ENCODE measurements around the gene PRRT2.
"Not testable (repeated sequence)": the region's sequence is repeated elsewhere in the genome, so short reads cannot be mapped to it uniquely, and the experiment has no call there.

PRRT2 gene

DNA sequence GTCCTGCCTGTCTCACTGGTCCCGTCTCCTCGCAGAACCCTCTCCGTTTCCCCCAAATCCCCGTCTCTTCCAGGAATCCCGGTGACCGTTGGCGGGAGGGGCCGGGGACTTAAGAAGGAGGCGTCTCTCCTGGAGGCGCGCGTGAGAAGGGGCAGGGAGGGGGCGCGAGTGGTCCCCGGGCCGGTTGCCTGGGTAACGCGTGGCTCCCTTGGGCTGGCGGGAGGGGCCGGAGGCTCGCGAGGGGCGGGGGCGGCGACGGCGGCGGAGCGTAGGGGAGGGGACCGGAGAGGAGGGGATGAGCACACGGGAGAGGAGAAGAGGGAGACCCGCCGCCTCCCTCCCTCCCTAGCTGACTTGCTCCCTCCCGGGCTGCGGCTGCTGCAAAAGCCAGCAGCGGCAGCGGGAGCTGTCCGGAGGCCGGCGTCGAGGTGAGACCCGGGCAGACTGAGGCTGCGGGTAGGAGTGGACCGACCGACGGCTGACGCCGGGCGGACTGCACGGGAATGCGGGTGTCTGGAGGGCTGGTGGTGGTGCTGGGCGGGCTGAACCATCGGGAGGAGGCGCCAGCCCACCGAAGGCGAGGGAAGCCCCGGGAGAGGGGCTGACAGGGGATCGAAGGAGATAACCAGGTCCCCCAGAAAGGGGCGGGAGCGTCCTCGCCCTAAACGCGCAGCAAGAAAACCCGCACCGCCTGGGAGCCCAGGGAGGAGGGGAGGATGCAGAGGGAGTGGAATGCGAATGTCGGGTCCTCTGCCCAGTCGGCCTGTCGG is at the start of gene PRRT2:
Gene PRRT2 (plus strand): TSS at position 298 of the 770 bp plus-strand sequence. CDS start 862 bp downstream, outside the sequence.
- Histone ChIP-seq H3K36me3 (ENCODE audit: control insufficient read depth, insufficient read depth, low read length) (peaks cover 14% of the 10 kb centered on the region), H3K4me3 (ENCODE audit: low read depth, low read length) (peak within 1 kb of the TSS; percentile 87), H3K27me3 (ENCODE audit: control insufficient read depth, insufficient read depth, low read length) (no peaks in the 10 kb centered on the region), H3K9ac (ENCODE audit: low read depth, low read length) (peak within 1 kb of the TSS; percentile 83), H3K4me1 (ENCODE audit: control insufficient read depth, insufficient read depth, low read length) (peaks cover 15% of the 10 kb centered on the region), H3K9me3 (ENCODE audit: control insufficient read depth, insufficient read depth, low read length) (no peaks in the 10 kb centered on the region)

DNA sequence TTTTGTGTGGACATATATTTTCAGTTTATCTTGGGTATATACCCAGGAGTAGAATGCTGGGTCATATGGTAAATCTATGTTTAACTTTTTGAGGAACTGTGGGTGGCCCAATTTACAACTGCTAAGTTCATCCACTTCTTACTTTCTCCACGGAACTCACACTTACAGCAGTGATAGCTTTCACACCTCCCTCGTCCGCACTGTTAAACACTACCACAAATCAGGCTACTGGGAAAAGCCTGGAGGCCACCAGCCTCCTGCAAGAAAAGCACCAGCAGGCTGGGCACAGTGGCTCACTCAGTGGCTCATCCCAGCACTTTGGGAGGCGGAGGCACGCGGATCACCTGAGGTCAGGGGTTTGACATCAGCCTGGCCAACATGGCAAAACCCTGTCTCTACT is 48.7 kb upstream of the PRRT2 start:
- H3K9ac ChIP-seq (ENCODE audit: low read depth, low read length): no peak overlapping the region
- H3K36me3 ChIP-seq (ENCODE audit: control insufficient read depth, insufficient read depth, low read length): no peaks in the 10 kb centered on the region
- H3K9me3 ChIP-seq (ENCODE audit: control insufficient read depth, insufficient read depth, low read length): no peaks in the 10 kb centered on the region
- no peaks in the 10 kb centered on the region for H3K27me3 ChIP-seq (ENCODE audit: control insufficient read depth, insufficient read depth, low read length)
- H3K4me1 ChIP-seq (ENCODE audit: control insufficient read depth, insufficient read depth, low read length): no peaks in the 10 kb centered on the region
- H3K4me3 ChIP-seq (ENCODE audit: low read depth, low read length): no peak overlapping the region

DNA sequence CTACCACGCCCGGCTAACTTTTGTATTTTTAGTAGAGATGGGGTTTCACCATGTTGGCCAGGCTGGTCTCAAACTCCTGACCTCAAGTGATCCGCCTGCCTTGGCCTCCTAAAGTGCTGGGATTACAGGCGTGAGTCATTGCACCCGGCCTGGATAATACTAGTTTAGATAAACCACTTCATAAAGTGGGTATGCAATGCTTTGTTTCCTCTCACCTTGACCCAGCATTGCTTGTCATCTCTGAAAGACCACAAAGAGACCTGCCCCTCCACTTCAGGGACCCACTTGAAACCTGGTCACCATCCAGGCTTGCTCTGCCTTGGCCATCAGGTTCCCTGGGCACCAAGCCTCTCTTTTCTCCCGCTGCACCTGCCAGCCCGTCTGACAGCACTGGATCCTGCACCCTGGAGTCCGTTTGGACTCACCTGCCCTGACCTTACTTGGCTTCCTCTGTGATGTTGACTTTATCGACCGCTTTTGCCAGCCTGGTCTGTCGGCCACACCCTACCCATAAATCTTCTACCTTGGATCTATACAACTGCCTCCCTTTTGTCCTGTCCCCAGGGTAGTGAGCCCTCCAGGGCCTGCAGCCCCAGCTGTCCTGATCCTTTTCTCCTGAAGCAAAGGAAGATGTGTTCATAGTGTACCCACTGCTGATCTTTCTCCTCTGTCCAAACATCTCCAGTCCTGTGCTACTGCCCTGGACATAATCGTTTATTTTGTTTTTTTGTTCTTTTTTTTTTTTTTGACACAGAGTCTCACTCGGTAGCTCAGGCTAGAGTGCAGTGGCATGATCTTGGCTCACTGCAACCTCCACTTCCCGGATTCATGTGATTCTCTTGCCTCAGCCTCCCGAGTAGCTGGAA is 46.6 kb upstream of the PRRT2 start:
- Histone ChIP-seq H3K4me1 (ENCODE audit: control insufficient read depth, insufficient read depth, low read length) (no peaks in the 10 kb centered on the region), H3K4me3 (ENCODE audit: low read depth, low read length) (no peak overlapping the region), H3K27me3 (ENCODE audit: control insufficient read depth, insufficient read depth, low read length) (no peaks in the 10 kb centered on the region), H3K9ac (ENCODE audit: low read depth, low read length) (no peak overlapping the region), H3K9me3 (ENCODE audit: control insufficient read depth, insufficient read depth, low read length) (no peaks in the 10 kb centered on the region), H3K36me3 (ENCODE audit: control insufficient read depth, insufficient read depth, low read length) (no peaks in the 10 kb centered on the region)

DNA sequence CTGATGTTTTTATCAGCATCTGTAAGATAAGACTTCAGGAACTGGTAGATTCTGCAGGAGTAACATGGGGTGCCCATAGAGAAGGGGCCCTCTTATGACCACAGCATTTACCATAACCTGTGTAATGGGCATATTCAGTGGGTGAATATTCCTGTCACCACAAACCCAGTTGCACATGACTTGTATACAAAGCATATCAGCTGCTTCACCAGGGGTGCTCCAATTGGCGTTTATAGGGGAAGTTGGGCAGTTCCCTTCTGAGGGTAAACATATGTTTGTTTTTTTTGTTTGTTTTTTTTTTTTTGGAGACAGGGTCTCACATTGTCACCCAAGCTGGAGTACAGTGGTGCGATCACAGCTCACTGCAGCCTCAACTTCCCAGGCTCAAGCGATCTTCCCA is 45.4 kb upstream of the PRRT2 start:
- Histone ChIP-seq H3K9ac (ENCODE audit: low read depth, low read length) (no peak overlapping the region), H3K9me3 (ENCODE audit: control insufficient read depth, insufficient read depth, low read length) (no peaks in the 10 kb centered on the region), H3K27me3 (ENCODE audit: control insufficient read depth, insufficient read depth, low read length) (no peaks in the 10 kb centered on the region), H3K4me3 (ENCODE audit: low read depth, low read length) (no peak overlapping the region), H3K4me1 (ENCODE audit: control insufficient read depth, insufficient read depth, low read length) (no peaks in the 10 kb centered on the region), H3K36me3 (ENCODE audit: control insufficient read depth, insufficient read depth, low read length) (no peaks in the 10 kb centered on the region)

DNA sequence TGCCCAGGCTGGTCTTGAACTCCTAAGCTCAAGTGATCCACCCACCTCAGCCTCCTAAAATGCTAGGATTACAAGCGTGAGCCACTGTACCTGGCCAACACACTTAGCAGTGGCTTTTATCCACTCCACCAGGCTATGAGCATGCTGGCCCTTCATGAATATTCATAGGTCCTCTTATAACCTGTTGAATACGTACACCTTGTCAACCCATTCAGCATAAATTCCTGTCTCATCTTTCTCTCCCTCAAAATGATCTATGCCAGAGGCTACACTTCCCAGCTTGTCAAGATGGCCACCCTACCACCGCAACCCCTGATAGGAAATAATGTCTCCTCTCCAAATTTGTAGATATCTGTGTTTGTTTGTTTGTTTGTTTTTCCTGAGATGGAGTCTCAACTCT is 44.9 kb upstream of the PRRT2 start:
- Histone ChIP-seq H3K9ac (ENCODE audit: low read depth, low read length) (no peak overlapping the region), H3K36me3 (ENCODE audit: control insufficient read depth, insufficient read depth, low read length) (no peaks in the 10 kb centered on the region), H3K9me3 (ENCODE audit: control insufficient read depth, insufficient read depth, low read length) (no peaks in the 10 kb centered on the region), H3K27me3 (ENCODE audit: control insufficient read depth, insufficient read depth, low read length) (no peaks in the 10 kb centered on the region), H3K4me1 (ENCODE audit: control insufficient read depth, insufficient read depth, low read length) (no peaks in the 10 kb centered on the region), H3K4me3 (ENCODE audit: low read depth, low read length) (no peak overlapping the region)

DNA sequence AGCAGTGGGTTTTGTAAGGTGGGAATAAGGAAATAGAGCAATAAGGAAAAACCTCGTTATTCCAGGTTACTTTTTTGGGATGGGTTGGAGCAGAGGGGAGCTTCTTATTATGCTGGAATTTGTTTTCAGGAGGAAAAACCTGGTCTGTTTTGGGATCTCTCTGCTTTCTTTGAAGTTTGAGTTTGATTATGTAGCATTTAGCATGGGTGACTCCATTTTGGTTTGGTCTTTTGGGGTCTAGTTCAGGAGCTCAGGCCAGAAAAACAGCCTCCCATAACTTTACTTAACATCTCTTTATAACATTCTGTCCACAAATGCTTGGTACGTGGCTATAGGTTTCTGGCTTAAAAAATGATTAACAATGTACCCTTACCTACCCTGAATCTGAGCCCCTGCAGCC is 42.5 kb upstream of the PRRT2 start:
- no peak overlapping the region for H3K4me3 ChIP-seq (ENCODE audit: low read depth, low read length)
- H3K4me1 ChIP-seq (ENCODE audit: control insufficient read depth, insufficient read depth, low read length): no peaks in the 10 kb centered on the region
- no peak overlapping the region for H3K9ac ChIP-seq (ENCODE audit: low read depth, low read length)
- no peaks in the 10 kb centered on the region for H3K9me3 ChIP-seq (ENCODE audit: control insufficient read depth, insufficient read depth, low read length)
- no peaks in the 10 kb centered on the region for H3K36me3 ChIP-seq (ENCODE audit: control insufficient read depth, insufficient read depth, low read length)
- no peaks in the 10 kb centered on the region for H3K27me3 ChIP-seq (ENCODE audit: control insufficient read depth, insufficient read depth, low read length)

DNA sequence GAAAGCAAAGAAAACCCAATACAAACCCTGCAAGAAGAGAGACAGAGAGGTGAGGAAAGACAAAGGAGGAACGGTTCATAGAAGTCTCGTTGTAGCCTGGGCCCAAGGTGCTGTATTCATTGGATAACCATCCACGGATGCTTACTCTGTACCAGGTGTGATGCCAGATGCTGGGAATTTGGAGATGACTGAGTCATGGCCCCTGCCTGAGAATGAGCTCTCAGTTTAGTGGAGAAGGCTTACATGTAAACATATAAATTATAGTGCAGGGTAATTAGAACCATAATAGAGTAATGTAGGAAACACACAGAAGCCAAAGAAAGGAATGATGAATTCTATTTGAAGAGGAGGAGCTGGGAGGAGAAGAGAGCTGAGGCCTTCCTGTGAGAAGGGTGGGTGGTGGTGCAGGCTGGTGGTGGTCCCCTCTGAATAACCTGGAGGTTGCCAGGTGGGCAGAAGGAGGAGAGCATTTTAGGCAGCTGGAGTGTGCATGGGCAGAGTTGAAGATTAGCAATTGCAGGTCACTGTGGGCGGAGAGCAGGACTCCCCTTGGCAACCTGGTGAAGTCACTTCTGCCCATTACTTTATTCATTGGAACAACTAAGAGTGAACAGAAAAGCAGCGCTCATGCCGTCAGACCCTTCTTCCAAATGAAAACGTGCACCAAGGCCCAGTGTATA is 41.6 kb upstream of the PRRT2 start:
- Histone ChIP-seq H3K36me3 (ENCODE audit: control insufficient read depth, insufficient read depth, low read length) (no peaks in the 10 kb centered on the region), H3K9me3 (ENCODE audit: control insufficient read depth, insufficient read depth, low read length) (no peaks in the 10 kb centered on the region), H3K9ac (ENCODE audit: low read depth, low read length) (no peak overlapping the region), H3K27me3 (ENCODE audit: control insufficient read depth, insufficient read depth, low read length) (no peaks in the 10 kb centered on the region), H3K4me1 (ENCODE audit: control insufficient read depth, insufficient read depth, low read length) (no peaks in the 10 kb centered on the region), H3K4me3 (ENCODE audit: low read depth, low read length) (no peak overlapping the region)

DNA sequence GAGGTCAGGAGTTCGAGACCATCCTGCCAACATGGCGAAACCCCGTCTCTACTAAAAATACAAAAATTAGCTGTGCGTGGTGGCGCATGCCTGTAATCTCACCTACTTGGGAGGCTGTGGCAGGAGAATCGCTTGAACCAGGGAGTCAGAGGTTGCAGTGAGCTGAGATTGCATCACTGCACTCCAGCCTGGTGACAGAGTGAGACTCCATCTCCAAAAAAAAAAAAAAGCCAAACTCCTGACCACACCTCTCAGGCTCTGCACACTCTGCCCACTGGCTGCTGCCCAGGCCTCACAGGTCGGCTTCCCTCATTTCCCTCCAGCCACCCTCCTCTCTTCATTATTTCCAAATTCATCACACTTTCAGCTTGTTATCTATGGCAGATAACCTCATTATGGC is 39.7 kb upstream of the PRRT2 start:
- not testable (repeated sequence) for H3K9me3 ChIP-seq (ENCODE audit: control insufficient read depth, insufficient read depth, low read length); H3K9ac ChIP-seq (ENCODE audit: low read depth, low read length); H3K27me3 ChIP-seq (ENCODE audit: control insufficient read depth, insufficient read depth, low read length); H3K36me3 ChIP-seq (ENCODE audit: control insufficient read depth, insufficient read depth, low read length); H3K4me3 ChIP-seq (ENCODE audit: low read depth, low read length); H3K4me1 ChIP-seq (ENCODE audit: control insufficient read depth, insufficient read depth, low read length)

DNA sequence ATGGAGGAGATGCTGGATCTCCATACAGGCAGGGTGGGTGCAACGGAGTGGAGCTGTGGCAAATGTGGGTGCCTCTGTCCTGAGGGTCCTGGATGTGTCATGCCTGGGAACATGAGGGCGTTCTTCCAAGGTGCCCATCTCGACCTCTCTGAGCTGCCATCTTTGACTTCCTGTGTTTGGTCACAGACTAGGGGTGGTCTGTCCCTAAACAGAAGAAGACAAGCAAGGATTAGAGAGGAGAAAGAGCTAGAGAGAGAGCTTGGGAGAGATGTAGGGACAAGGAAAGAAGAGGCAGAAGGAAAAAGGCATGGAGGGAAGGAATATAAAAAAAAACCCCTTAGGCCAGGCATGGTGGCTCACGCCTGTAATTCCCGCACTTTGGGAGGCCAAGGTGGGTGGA is 37.3 kb upstream of the PRRT2 start:
- no peak overlapping the region for H3K9ac ChIP-seq (ENCODE audit: low read depth, low read length)
- H3K4me1 ChIP-seq (ENCODE audit: control insufficient read depth, insufficient read depth, low read length): peaks cover 2% of the 10 kb centered on the region
- H3K4me3 ChIP-seq (ENCODE audit: low read depth, low read length): no peak overlapping the region
- H3K27me3 ChIP-seq (ENCODE audit: control insufficient read depth, insufficient read depth, low read length): peaks cover 6% of the 10 kb centered on the region
- H3K36me3 ChIP-seq (ENCODE audit: control insufficient read depth, insufficient read depth, low read length): no peaks in the 10 kb centered on the region
- no peaks in the 10 kb centered on the region for H3K9me3 ChIP-seq (ENCODE audit: control insufficient read depth, insufficient read depth, low read length)

DNA sequence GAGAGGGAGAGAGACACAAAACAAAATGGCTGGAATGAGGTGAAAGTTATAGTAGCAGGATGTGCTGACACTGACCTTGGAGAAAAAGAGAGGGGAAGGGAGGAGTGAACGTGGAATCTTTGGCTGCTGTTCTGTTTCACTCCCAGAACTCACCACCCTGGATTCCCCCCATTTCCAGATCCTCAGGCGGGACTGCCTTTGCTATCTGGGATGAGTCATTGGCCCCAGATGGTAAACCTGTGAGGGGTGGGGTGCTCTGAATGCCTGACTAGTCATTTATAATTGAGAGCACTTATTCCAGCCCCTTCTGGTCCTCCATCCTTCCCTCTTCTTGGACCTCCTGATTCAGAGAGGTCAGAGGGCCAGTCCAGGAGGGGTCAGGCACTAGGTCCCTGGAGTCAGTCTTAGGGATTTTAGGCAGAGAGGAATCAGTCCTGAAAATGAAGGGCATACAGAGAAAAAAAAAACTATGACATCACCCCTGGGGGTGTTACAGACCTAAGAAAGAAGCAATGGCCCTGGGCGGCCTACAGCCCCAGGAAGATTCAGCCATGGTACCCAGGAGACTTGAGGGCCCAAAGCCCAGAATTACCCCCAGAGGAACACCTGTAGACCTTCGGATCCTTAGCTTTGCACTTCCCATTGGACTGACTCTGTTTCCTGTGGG is 36.1 kb upstream of the PRRT2 start:
- H3K4me1 ChIP-seq (ENCODE audit: control insufficient read depth, insufficient read depth, low read length): peaks cover 2% of the 10 kb centered on the region
- no peaks in the 10 kb centered on the region for H3K36me3 ChIP-seq (ENCODE audit: control insufficient read depth, insufficient read depth, low read length)
- H3K9me3 ChIP-seq (ENCODE audit: control insufficient read depth, insufficient read depth, low read length): no peaks in the 10 kb centered on the region
- no peak overlapping the region for H3K4me3 ChIP-seq (ENCODE audit: low read depth, low read length)
- no peak overlapping the region for H3K9ac ChIP-seq (ENCODE audit: low read depth, low read length)
- H3K27me3 ChIP-seq (ENCODE audit: control insufficient read depth, insufficient read depth, low read length): peaks cover 8% of the 10 kb centered on the region

DNA sequence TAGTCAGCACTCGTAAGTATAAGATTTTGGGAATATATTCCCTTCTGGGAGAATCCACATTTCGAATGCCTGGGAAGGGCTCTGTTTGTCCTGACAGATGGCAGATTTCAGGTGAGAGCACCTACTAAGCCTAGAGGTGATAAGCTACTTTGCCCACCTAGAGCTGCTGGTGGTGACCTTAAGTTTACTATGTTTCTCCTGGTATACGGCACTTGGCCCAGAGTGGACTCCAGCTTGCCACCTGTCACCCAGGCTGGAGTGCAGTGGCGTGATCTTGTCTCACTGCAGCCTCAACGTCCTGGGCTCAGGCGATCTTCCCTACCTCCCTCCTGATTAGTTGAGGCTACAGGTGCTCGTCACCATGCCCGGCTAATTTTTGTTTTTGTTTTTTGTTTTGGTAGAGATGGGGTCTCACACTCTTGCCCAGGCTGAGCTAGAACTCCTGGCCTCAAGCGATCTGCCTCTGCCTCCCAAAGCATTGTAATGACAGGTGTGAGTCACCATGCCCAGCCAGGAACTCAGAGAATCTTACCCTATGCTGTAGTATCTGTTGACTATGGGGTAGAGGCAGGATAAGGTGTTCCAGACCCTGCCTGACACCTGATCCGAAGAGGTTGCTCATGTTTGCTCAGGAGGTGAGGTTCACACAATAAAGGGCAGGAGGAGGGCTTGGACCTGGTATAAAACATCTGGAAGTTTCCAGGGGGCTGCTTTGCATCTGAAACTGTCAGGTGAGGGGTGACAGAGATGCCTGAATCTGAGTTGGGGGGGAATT is 34.2 kb upstream of the PRRT2 start, which contains the start of gene ZG16:
Gene ZG16 (plus strand): TSS at position 681 of the 775 bp plus-strand sequence. CDS start 1,011 bp downstream, outside the sequence.
- Histone ChIP-seq H3K9ac (ENCODE audit: low read depth, low read length) (no peak within 1 kb of the TSS), H3K27me3 (ENCODE audit: control insufficient read depth, insufficient read depth, low read length) (peaks cover 17% of the 10 kb centered on the region), H3K36me3 (ENCODE audit: control insufficient read depth, insufficient read depth, low read length) (no peaks in the 10 kb centered on the region), H3K9me3 (ENCODE audit: control insufficient read depth, insufficient read depth, low read length) (no peaks in the 10 kb centered on the region), H3K4me3 (ENCODE audit: low read depth, low read length) (no peak within 1 kb of the TSS), H3K4me1 (ENCODE audit: control insufficient read depth, insufficient read depth, low read length) (peaks cover 2% of the 10 kb centered on the region)
